ENCODE data around the gene MRPS17. TPM values are rescaled to one million over a fixed set of nuclear protein-coding genes. Genes with fewer than 3 reads are reported as not detected.
A peak's percentile ranks its signal among the peaks of the same experiment; 100 is the strongest.

The MRPS17 gene
- total and polyA plus RNA-seq, 9 of the 15 experiments (the other 6 are each of a cell fraction or from before 2014, with no cell fraction given): 25.9 to 99.3 (median 43.9) TPM

DNA sequence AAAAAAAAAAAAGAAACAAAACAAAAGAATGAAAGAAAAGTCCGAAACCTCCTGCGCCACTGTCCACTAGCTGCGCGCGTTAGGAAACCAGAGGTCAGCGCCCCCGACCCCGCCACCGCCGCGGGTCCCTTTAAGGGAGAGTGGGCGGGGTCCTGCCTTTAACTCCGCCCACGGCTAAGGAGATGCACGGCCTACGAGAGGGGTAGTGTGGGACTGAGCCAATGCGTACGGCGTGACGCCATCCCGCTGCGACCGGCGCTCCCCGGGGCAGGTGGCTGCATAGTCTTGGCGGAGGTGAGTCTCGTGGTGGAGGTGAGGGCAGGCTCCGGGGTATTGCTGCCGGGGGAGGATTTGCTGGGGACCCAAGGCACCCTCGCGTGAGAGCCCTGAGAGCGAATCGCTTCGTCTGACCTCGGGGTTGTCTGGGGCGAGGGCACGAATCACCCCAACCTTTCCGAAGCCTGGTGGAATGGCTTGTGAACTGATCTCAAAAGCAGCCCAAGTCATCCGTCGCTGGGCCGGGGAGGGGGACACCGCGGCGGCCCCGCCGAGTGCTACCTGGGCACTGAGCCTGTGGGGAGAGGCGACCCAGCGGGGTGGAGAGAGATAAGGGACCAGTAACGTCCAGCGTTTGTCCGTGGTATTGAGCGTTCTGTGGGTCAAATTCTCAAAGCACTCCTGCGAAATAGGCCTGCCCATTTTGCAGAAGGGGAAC lies at the start of gene MRPS17 (continued):
- TF ChIP-seq, protein P1, sequence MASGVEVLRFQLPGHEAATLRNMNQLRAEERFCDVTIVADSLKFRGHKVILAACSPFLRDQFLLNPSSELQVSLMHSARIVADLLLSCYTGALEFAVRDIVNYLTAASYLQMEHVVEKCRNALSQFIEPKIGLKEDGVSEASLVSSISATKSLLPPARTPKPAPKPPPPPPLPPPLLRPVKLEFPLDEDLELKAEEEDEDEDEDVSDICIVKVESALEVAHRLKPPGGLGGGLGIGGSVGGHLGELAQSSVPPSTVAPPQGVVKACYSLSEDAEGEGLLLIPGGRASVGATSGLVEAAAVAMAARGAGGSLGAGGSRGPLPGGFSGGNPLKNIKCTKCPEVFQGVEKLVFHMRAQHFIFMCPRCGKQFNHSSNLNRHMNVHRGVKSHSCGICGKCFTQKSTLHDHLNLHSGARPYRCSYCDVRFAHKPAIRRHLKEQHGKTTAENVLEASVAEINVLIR (CRISPR knock-in tag; IDR thresholded peaks at IDR 0.05): peak; percentile 94
- TF ChIP-seq DNMT1 (IDR thresholded peaks at IDR 0.05) (no peak), ATF1 (CRISPR knock-in tag; IDR thresholded peaks at IDR 0.05) (peak; percentile 96), ATF1 (tag; IDR thresholded peaks at IDR 0.05) (peak; percentile 98), MTA3 (IDR thresholded peaks at IDR 0.05; ENCODE audit: borderline replicate concordance) (peak; percentile 67; the same call in 1 of the 2 replicates), DACH1 (IDR thresholded peaks at IDR 0.05; ENCODE audit: partially characterized antibody) (peak; percentile 41), SIN3B (IDR thresholded peaks at IDR 0.05; ENCODE audit: low read depth) (peak; percentile 94), SIN3A (IDR thresholded peaks at IDR 0.05; ENCODE audit: borderline replicate concordance in 2 of 2, control insufficient read depth in 1 of 2, low read depth in 2 of 2, low read length in 2 of 2) (peak; percentile 88 to 98; a peak in 3 of 4 replicates), SP1 (CRISPR knock-in tag; IDR thresholded peaks at IDR 0.05) (peak; percentile 81), ZBTB7A (IDR thresholded peaks at IDR 0.05; ENCODE audit: borderline replicate concordance, control insufficient read depth, low read depth, low read length) (peak; percentile 47; the same call in 1 of the 2 replicates), CGGBP1 (CRISPR knock-in tag; IDR thresholded peaks at IDR 0.05) (no peak), NONO (IDR thresholded peaks at IDR 0.05; ENCODE audit: low read depth in 2 of 2, low read length in 1 of 2) (0 out of 4 replicates have a peak, but pooled peaks of 1 of the 2 experiments have one; percentile 10), GABPB1 (CRISPR knock-in tag; IDR thresholded peaks at IDR 0.05) (peak; percentile 69), EGR1 (conservative IDR thresholded peaks at IDR 0.05) (peak; percentile 82), KDM1A (IDR thresholded peaks at IDR 0.05) (peak in 1 of 2 experiments; percentile 48; a peak in 1 of 4 replicates), YY1 (IDR thresholded peaks at IDR 0.05; ENCODE audit: borderline replicate concordance in 1 of 3, control insufficient read depth in 1 of 3, extremely low read depth in 1 of 3, insufficient read depth in 3 of 3, insufficient read length in 1 of 3, insufficient replicate concordance in 2 of 3, low read depth in 1 of 3, low read length in 2 of 3) (peak in 2 of 3 experiments; percentile 47 to 76), BHLHE40 (IDR thresholded peaks at IDR 0.05; ENCODE audit: low read length) (peak; percentile 53; the same call in 1 of the 2 replicates), JUN (IDR thresholded peaks at IDR 0.05; ENCODE audit: borderline replicate concordance, low read depth, low read length) (peak; percentile 50; the same call in 1 of the 2 replicates), JUN (CRISPR knock-in tag; IDR thresholded peaks at IDR 0.05; ENCODE audit: borderline replicate concordance) (peak; percentile 73; the same call in 1 of the 2 replicates), SUPT5H (IDR thresholded peaks at IDR 0.05) (peak; percentile 95)
- TF ChIP-seq, protein P2, sequence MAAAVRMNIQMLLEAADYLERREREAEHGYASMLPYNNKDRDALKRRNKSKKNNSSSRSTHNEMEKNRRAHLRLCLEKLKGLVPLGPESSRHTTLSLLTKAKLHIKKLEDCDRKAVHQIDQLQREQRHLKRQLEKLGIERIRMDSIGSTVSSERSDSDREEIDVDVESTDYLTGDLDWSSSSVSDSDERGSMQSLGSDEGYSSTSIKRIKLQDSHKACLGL (CRISPR knock-in tag; IDR thresholded peaks at IDR 0.05; ENCODE audit: borderline replicate concordance, poor library complexity, severe bottlenecking): peak; percentile 84
- TF ChIP-seq, protein P3, sequence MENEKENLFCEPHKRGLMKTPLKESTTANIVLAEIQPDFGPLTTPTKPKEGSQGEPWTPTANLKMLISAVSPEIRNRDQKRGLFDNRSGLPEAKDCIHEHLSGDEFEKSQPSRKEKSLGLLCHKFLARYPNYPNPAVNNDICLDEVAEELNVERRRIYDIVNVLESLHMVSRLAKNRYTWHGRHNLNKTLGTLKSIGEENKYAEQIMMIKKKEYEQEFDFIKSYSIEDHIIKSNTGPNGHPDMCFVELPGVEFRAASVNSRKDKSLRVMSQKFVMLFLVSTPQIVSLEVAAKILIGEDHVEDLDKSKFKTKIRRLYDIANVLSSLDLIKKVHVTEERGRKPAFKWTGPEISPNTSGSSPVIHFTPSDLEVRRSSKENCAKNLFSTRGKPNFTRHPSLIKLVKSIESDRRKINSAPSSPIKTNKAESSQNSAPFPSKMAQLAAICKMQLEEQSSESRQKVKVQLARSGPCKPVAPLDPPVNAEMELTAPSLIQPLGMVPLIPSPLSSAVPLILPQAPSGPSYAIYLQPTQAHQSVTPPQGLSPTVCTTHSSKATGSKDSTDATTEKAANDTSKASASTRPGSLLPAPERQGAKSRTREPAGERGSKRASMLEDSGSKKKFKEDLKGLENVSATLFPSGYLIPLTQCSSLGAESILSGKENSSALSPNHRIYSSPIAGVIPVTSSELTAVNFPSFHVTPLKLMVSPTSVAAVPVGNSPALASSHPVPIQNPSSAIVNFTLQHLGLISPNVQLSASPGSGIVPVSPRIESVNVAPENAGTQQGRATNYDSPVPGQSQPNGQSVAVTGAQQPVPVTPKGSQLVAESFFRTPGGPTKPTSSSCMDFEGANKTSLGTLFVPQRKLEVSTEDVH (IDR thresholded peaks at IDR 0.05; ENCODE audit: low read depth, partially characterized antibody): peak; percentile 21
